Neural cell (in vitro differentiated cells): ENCODE results near the gene COQ10B. TPM values are rescaled to one million over a fixed set of nuclear protein-coding genes. Genes with fewer than 3 reads are reported as not detected.
A peak's percentile ranks its signal among the peaks of the same experiment; 100 is the strongest.

Source experiments
- H2AFZ ChIP-seq: fragments of 200-600, 300-800 bp; sonication (generic), shearing (Covaris generic); 2 replicates; pipeline ENCODE4 v1.6.0; 2014; ENCODE audit warnings: low read depth, mild to moderate bottlenecking, antibody characterized with exemption, low read length, moderate library complexity
- H3F3A ChIP-seq: fragments of 200-600 bp; shearing (Covaris generic); 2 replicates; pipeline ENCODE4 v1.6.1; 2016; ENCODE audit warnings: mild to moderate bottlenecking, moderate library complexity, mixed read lengths, antibody characterized with exemption, low read length; ENCODE audit not compliant: insufficient read depth, poor library complexity, severe bottlenecking
- H3K27ac ChIP-seq: fragments of 200-600, 300-800 bp; sonication (generic), shearing (Covaris generic); 2 replicates; pipeline ENCODE4 v1.5.1; 2014; ENCODE audit warnings: mild to moderate bottlenecking, low read length, moderate library complexity
- H3K27me3 ChIP-seq: fragments of 300-800, 200-600 bp; sonication (generic), shearing (Covaris generic); 2 replicates; pipeline ENCODE4 v1.6.0; 2014; ENCODE audit warnings: mild to moderate bottlenecking, low read depth, low read length, moderate library complexity; ENCODE audit not compliant: insufficient read depth
- H3K36me3 ChIP-seq: fragments of 300-800, 200-600 bp; sonication (generic), shearing (Covaris generic); 2 replicates; pipeline ENCODE4 v1.5.1; 2014; ENCODE audit warnings: mild to moderate bottlenecking, antibody characterized with exemption, low read length, moderate library complexity; ENCODE audit not compliant: insufficient read depth
- H3K4me2 ChIP-seq: fragments of 300-800, 200-600 bp; sonication (generic), shearing (Covaris generic); 2 replicates; pipeline ENCODE4 v1.6.0; 2014; ENCODE audit warnings: mild to moderate bottlenecking, low read length
- H3K4me3 ChIP-seq: fragments of 300-800, 200-600 bp; sonication (generic), shearing (Covaris generic); 2 replicates; pipeline ENCODE4 v1.5.1; 2014; ENCODE audit warnings: mild to moderate bottlenecking, low read length, moderate library complexity
- H3K79me2 ChIP-seq: fragments of 200-600 bp; shearing (Covaris generic); replicated peaks from 2 replicates; pipeline ENCODE4 v1.6.0; 2014; ENCODE audit warnings: mild to moderate bottlenecking, low read length, moderate library complexity; ENCODE audit not compliant: insufficient read depth
- H3K9ac ChIP-seq: fragments of 300-800, 200-600 bp; sonication (generic), shearing (Covaris generic); 2 replicates; pipeline ENCODE4 v1.6.1; 2016; ENCODE audit warnings: mild to moderate bottlenecking, low read length, mixed read lengths
- H3K9me2 ChIP-seq: fragments of 200-600 bp; shearing (Covaris generic); 2 replicates; pipeline ENCODE4 v1.6.1; 2016; ENCODE audit warnings: mild to moderate bottlenecking, low read length, mixed read lengths; ENCODE audit not compliant: insufficient read depth
- H3K9me3 ChIP-seq: fragments of 200-600, 300-800 bp; sonication (generic), shearing (Covaris generic); 2 replicates; pipeline ENCODE4 v1.6.1; 2016; ENCODE audit warnings: mild to moderate bottlenecking, mixed run types, low read length, moderate library complexity, mixed read lengths
- H4K20me1 ChIP-seq: fragments of 200-600 bp; shearing (Covaris generic); 2 replicates; pipeline ENCODE4 v1.6.1; 2016; ENCODE audit warnings: mild to moderate bottlenecking, mixed run types; ENCODE audit not compliant: insufficient read depth
- EP300 ChIP-seq: fragments of 450-650 bp; conservative IDR thresholded peaks from 2 replicates; pipeline ENCODE4 v1.6.1; 2014; ENCODE audit warnings: antibody characterized with exemption, mild to moderate bottlenecking, moderate library complexity; ENCODE audit not compliant: poor library complexity, severe bottlenecking
- EZH2 ChIP-seq: fragments of 200-600, 300-800 bp; shearing (Covaris generic), sonication (generic); IDR thresholded peaks from 2 replicates; pipeline ENCODE4 v1.6.1; 2014; ENCODE audit warnings: antibody characterized with exemption, low read length, borderline replicate concordance, mild to moderate bottlenecking; ENCODE audit not compliant: insufficient read depth, poor library complexity, severe bottlenecking
- MXI1 ChIP-seq: fragments of 450-650 bp; conservative IDR thresholded peaks from 2 replicates; pipeline ENCODE4 v1.6.1; 2014; ENCODE audit warnings: antibody characterized with exemption, mild to moderate bottlenecking; ENCODE audit not compliant: poor library complexity, severe bottlenecking
- POLR2AphosphoS5 ChIP-seq: IDR thresholded peaks from 2 replicates; pipeline ENCODE4 v1.6.1; 2012
- RAD21 ChIP-seq: fragments of 450-650 bp; conservative IDR thresholded peaks from 2 replicates; pipeline ENCODE4 v1.6.1; 2014; ENCODE audit warnings: antibody characterized with exemption, mild to moderate bottlenecking, moderate library complexity
- SMC3 ChIP-seq: fragments of 450-650 bp; conservative IDR thresholded peaks from 2 replicates; pipeline ENCODE4 v1.6.1; 2014; ENCODE audit warnings: antibody characterized with exemption, mild to moderate bottlenecking, moderate library complexity; ENCODE audit not compliant: poor library complexity
- TAF1 ChIP-seq: IDR thresholded peaks from 2 replicates; pipeline ENCODE4 v1.6.1; 2012; ENCODE audit warnings: low read depth
- polyA plus RNA-seq: library from polyadenylated mRNA; depleted of rRNA; stranded (reverse); fragments of >200 nt; gene quantifications from 2 replicates; pipeline ENCODE4 v1.2.3, GENCODE V29; 2014
- TF ChIP-seq, protein P1 (sequence below): IDR thresholded peaks from 2 replicates; pipeline ENCODE4 v1.6.1; 2012; ENCODE audit warnings: borderline replicate concordance
- TF ChIP-seq, protein P2 (sequence below): fragments of 450-650 bp; IDR thresholded peaks from 2 replicates; pipeline ENCODE4 v1.5.1; 2014; ENCODE audit warnings: antibody characterized with exemption, mild to moderate bottlenecking, moderate library complexity; ENCODE audit not compliant: poor library complexity, severe bottlenecking

COQ10B gene
- polyA plus RNA-seq, 1 donor from 2014 or later = 28.4 TPM

DNA sequence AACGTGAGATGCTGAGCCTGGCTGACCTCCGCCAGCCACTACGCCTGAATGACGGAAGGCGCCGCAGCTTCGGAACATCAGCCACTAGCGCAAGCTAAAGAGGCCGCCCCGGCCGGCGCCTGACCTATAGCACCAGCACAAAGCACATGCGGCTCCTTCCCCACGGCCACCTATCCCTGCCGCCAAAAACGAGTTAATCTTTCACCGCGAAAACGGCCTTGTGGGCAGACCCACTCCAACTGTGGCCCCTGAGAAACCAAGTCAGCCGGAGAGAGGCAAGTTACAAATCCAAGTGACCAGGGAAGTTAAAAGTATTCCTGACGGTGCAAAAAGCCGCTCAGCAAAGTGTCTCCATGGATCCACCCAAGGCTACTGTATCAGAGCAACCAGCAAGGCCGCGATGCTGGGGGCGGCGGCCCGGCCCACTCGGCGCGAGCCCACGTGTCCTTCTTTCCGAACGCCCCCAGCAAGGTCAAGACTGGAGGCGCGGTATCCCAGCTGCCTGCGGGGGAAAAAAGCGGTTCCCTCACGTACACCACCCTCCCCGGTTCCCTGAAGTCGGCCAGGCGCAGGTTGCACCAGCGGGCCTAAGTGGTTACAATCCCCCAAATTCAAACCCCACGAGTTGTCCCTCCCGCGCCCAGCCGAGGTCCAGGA lies 45.7 kb downstream of the COQ10B start:
- Histone ChIP-seq H3K79me2 (peaks cover 50% of the 10 kb centered on the region), H2AFZ (peak overlapping the region; percentile 78)
- TF ChIP-seq SMC3 (no peak), RAD21 (peak; percentile 11), TAF1 (no peak), EP300 (no peak), EZH2 (no peak), POLR2AphosphoS5 (no peak), MXI1 (no peak)
- TF ChIP-seq, protein P1, sequence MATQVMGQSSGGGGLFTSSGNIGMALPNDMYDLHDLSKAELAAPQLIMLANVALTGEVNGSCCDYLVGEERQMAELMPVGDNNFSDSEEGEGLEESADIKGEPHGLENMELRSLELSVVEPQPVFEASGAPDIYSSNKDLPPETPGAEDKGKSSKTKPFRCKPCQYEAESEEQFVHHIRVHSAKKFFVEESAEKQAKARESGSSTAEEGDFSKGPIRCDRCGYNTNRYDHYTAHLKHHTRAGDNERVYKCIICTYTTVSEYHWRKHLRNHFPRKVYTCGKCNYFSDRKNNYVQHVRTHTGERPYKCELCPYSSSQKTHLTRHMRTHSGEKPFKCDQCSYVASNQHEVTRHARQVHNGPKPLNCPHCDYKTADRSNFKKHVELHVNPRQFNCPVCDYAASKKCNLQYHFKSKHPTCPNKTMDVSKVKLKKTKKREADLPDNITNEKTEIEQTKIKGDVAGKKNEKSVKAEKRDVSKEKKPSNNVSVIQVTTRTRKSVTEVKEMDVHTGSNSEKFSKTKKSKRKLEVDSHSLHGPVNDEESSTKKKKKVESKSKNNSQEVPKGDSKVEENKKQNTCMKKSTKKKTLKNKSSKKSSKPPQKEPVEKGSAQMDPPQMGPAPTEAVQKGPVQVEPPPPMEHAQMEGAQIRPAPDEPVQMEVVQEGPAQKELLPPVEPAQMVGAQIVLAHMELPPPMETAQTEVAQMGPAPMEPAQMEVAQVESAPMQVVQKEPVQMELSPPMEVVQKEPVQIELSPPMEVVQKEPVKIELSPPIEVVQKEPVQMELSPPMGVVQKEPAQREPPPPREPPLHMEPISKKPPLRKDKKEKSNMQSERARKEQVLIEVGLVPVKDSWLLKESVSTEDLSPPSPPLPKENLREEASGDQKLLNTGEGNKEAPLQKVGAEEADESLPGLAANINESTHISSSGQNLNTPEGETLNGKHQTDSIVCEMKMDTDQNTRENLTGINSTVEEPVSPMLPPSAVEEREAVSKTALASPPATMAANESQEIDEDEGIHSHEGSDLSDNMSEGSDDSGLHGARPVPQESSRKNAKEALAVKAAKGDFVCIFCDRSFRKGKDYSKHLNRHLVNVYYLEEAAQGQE = peak; percentile 15
- TF ChIP-seq, protein P2, sequence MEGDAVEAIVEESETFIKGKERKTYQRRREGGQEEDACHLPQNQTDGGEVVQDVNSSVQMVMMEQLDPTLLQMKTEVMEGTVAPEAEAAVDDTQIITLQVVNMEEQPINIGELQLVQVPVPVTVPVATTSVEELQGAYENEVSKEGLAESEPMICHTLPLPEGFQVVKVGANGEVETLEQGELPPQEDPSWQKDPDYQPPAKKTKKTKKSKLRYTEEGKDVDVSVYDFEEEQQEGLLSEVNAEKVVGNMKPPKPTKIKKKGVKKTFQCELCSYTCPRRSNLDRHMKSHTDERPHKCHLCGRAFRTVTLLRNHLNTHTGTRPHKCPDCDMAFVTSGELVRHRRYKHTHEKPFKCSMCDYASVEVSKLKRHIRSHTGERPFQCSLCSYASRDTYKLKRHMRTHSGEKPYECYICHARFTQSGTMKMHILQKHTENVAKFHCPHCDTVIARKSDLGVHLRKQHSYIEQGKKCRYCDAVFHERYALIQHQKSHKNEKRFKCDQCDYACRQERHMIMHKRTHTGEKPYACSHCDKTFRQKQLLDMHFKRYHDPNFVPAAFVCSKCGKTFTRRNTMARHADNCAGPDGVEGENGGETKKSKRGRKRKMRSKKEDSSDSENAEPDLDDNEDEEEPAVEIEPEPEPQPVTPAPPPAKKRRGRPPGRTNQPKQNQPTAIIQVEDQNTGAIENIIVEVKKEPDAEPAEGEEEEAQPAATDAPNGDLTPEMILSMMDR = no peak

DNA sequence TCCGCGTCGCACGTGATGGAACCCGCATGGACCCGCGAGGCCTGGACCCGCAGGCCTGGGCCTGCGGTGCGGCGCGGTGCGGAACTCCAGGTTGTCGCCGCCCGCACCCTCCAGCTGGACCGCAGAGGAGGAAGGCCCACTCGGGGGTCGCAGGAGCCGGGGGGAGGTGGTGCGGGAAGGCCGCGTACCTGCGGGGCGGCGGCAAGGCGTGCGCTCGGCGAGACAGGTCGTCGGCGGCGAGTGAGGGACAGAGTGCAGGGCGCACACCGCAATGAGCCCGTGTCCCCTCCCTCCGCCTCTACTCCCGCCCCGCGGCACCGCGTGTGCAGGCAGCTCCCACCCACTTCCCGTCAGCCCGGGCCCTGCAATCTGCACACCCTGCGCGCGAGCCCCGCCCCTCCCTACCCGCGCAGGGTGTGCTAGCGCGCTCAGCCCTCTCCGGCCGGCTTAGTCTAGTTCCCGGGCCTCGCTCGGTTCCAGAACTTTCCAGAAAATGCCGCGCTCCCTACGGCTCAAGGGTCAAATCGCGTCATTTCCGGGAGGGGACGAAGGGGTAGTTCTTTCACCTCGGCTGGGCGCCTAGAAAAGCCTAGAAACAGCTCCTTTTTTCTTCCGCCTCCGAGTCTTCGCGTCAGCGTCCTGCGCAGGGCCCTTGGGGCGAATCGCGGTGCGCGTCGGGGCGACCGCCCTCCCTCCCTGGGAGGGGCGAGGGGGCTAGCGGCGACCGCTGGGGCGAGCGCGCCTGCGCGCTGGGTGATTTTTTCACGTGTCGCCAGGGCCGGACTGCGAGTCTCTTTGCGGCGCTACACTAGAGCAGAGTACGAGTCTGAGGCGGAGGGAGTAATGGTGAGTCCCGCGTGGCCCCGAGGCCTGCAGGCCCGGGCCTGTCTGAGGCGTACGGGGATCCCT lies 46.5 kb downstream of the COQ10B start, which contains the start of the genes HSPD1 and HSPE1:
TSS of gene HSPD1 (minus strand) at position 247 of the 909 bp plus-strand sequence. CDS start 992 bp downstream, outside the sequence.
TSS of gene HSPE1 (plus strand) at position 786 of the 909 bp plus-strand sequence. CDS start at position 844, 58 bp downstream.
- Histone ChIP-seq H3K79me2 (peaks cover 50% of the 10 kb centered on the region), H3K36me3 (peaks cover 6% of the 10 kb centered on the region)

More for the DNA sequence above, 45.7 kb downstream of the COQ10B start:
- Histone ChIP-seq H3K27me3 (no peaks in the 10 kb centered on the region), H3K9me3 (no peaks in the 10 kb centered on the region), H3K9me2 (no peaks in the 10 kb centered on the region), H3K4me2 (peak overlapping the region; percentile 81), H3K9ac (peak overlapping the region; percentile 86), H4K20me1 (no peaks in the 10 kb centered on the region), H3F3A (no peaks in the 10 kb centered on the region), H3K36me3 (peaks cover 6% of the 10 kb centered on the region), H3K4me3 (peak overlapping the region; percentile 96), H3K27ac (peak overlapping the region; percentile 87)

More for the DNA sequence above, 46.5 kb downstream of the COQ10B start, which contains the start of the genes HSPD1 and HSPE1:
- Histone ChIP-seq H3K4me3 (peak within 1 kb of the TSS; percentile 96), H2AFZ (peak within 1 kb of the TSS; percentile 78), H4K20me1 (no peaks in the 10 kb centered on the region), H3K27ac (peak within 1 kb of the TSS; percentile 87), H3K9ac (peak within 1 kb of the TSS; percentile 86), H3K9me2 (no peaks in the 10 kb centered on the region), H3F3A (no peaks in the 10 kb centered on the region), H3K27me3 (no peaks in the 10 kb centered on the region), H3K4me2 (peak within 1 kb of the TSS; percentile 81), H3K9me3 (no peaks in the 10 kb centered on the region)
- TF ChIP-seq MXI1 (peak; percentile 95), EP300 (peak; percentile 98), EZH2 (no peak), TAF1 (no peak), SMC3 (peak; percentile 25), POLR2AphosphoS5 (peak; percentile 92), RAD21 (no peak)
- TF ChIP-seq, protein P2 = peak; percentile 67
- TF ChIP-seq, protein P1 = no peak
